H1 (cell line): ENCODE measurements around the gene DAP.

Source experiments
- EZH2 ChIP-seq: fragments of 200-600 bp; sonication (generic); IDR thresholded peaks from 2 replicates; pipeline ENCODE4 v1.7.1; 2012; ENCODE audit warnings: low read depth, mild to moderate bottlenecking, moderate library complexity, low read length, inconsistent platforms; ENCODE audit not compliant: severe bottlenecking
- NRF1 ChIP-seq: IDR thresholded peaks from 2 replicates; pipeline ENCODE4 v1.6.1; 2011; ENCODE audit warnings: mild to moderate bottlenecking, low read depth, low read length, improper control_type of control experiment
- POLR2A ChIP-seq, 2 experiments: IDR thresholded peaks; 1 replicate in 1 of 2; 2 replicates in 1 of 2; pipeline ENCODE4 v1.6.1; 2011; ENCODE audit warnings: low read depth in 2 of 2, low read length in 2 of 2, mild to moderate bottlenecking in 2 of 2; ENCODE audit errors: control extremely low read depth in 1 of 2
- POLR2AphosphoS5 ChIP-seq: IDR thresholded peaks from 2 replicates; pipeline ENCODE4 v1.6.1; 2011; ENCODE audit warnings: low read depth, low read length
- TAF1 ChIP-seq: IDR thresholded peaks from 2 replicates; pipeline ENCODE4 v1.6.1; 2011; ENCODE audit warnings: mild to moderate bottlenecking, low read depth, low read length
- TEAD4 ChIP-seq: IDR thresholded peaks from 2 replicates; pipeline ENCODE4 v1.6.1; 2012; ENCODE audit warnings: low read depth, low read length, inconsistent platforms, mixed read lengths
- YY1 ChIP-seq: IDR thresholded peaks from 2 replicates; pipeline ENCODE4 v1.6.1; 2011; ENCODE audit warnings: low read depth, mild to moderate bottlenecking, low read length
- TF ChIP-seq, protein P1 (sequence below): IDR thresholded peaks from 2 replicates; pipeline ENCODE4 v1.6.1; 2012; ENCODE audit warnings: inconsistent platforms
- TF ChIP-seq, protein P2 (sequence below), 3 experiments: IDR thresholded peaks; 1 replicate in 2 of 3; 2 replicates in 1 of 3; pipeline versions ENCODE4 v1.5.1 to v1.6.1; 2011; ENCODE audit warnings: low read length in 3 of 3, mild to moderate bottlenecking in 3 of 3, inconsistent platforms in 2 of 3, low read depth in 1 of 3, moderate library complexity in 1 of 3; ENCODE audit not compliant: insufficient read depth in 1 of 3; ENCODE audit errors: control extremely low read depth in 1 of 3
- TF ChIP-seq, protein P3 (sequence below): IDR thresholded peaks from 2 replicates; pipeline ENCODE4 v1.6.1; 2012; ENCODE audit warnings: low read length, inconsistent platforms

DNA sequence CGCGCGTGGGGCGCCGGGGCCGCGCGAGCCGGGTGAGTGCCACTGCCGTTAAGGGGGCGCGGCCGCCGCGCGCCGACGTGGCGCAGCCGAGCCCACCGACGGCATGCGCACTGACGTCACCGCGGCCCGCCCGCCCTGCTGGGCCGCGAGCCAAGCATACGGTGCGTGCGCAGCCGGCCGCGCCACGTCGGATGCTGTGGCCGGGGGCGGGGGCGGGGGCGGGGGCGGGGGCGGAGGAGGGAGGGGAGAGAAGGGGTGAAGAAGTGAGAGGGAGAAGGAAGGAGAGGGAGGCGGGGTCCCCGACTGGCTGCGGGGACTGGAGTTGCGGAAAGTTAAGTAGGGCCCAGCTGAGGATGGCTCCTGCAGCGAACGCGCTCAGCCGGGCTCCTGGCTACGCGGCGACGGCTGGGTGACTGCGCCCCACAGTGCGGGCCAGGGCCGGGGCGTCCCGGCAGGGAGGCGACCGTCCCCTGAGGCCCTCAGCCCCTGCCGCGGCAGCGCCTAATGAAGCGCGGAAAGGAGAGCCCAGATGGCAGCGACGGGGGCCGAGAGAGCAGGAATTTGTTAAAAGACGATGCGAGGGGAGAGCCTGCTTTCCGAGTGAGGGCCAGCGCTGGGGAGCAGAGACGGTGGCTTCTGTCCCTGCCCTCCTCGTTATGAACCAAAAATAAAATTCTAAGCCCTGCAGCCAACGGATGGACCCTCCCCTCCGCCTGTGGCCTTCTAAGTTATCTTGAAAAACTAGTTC lies at the start of gene DAP:
- TF ChIP-seq POLR2A (IDR thresholded peaks at IDR 0.05; ENCODE audit: control extremely low read depth in 1 of 2, low read depth in 2 of 2, low read length in 2 of 2) = no peak
- TF ChIP-seq, protein P1, sequence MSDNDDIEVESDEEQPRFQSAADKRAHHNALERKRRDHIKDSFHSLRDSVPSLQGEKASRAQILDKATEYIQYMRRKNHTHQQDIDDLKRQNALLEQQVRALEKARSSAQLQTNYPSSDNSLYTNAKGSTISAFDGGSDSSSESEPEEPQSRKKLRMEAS = peak; percentile 70
- TF ChIP-seq, protein P2, sequence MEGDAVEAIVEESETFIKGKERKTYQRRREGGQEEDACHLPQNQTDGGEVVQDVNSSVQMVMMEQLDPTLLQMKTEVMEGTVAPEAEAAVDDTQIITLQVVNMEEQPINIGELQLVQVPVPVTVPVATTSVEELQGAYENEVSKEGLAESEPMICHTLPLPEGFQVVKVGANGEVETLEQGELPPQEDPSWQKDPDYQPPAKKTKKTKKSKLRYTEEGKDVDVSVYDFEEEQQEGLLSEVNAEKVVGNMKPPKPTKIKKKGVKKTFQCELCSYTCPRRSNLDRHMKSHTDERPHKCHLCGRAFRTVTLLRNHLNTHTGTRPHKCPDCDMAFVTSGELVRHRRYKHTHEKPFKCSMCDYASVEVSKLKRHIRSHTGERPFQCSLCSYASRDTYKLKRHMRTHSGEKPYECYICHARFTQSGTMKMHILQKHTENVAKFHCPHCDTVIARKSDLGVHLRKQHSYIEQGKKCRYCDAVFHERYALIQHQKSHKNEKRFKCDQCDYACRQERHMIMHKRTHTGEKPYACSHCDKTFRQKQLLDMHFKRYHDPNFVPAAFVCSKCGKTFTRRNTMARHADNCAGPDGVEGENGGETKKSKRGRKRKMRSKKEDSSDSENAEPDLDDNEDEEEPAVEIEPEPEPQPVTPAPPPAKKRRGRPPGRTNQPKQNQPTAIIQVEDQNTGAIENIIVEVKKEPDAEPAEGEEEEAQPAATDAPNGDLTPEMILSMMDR (IDR thresholded peaks at IDR 0.05; ENCODE audit: control extremely low read depth in 1 of 3, insufficient read depth in 1 of 3, low read depth in 1 of 3, low read length in 3 of 3) = no peak
- TF ChIP-seq EZH2 = peak; percentile 33
- TF ChIP-seq TAF1 = peak; percentile 58; the same call in 1 of the 2 replicates
- TF ChIP-seq YY1 = no peak
- peak; percentile 52; the same call in 1 of the 2 replicates for TF ChIP-seq POLR2AphosphoS5
- TF ChIP-seq TEAD4 = no peak
- TF ChIP-seq, protein P3, sequence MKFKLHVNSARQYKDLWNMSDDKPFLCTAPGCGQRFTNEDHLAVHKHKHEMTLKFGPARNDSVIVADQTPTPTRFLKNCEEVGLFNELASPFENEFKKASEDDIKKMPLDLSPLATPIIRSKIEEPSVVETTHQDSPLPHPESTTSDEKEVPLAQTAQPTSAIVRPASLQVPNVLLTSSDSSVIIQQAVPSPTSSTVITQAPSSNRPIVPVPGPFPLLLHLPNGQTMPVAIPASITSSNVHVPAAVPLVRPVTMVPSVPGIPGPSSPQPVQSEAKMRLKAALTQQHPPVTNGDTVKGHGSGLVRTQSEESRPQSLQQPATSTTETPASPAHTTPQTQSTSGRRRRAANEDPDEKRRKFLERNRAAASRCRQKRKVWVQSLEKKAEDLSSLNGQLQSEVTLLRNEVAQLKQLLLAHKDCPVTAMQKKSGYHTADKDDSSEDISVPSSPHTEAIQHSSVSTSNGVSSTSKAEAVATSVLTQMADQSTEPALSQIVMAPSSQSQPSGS = no peak
- no peak for TF ChIP-seq NRF1
